GM06990 (cell line): ENCODE measurements around the gene SLC6A2.

Experiments
- DNase-seq: peaks from one replicate; pipeline ENCODE4 v3.0.0-alpha.2; 2011; ENCODE audit not compliant: insufficient read length; ENCODE audit errors: extremely low read depth
- H3K27me3 ChIP-seq: replicated peaks from 2 replicates; pipeline ENCODE4 v1.6.0; 2011; ENCODE audit warnings: low read length; ENCODE audit not compliant: control insufficient read depth, insufficient read depth
- H3K36me3 ChIP-seq: 2 replicates; pipeline ENCODE4 v1.5.1; 2011; ENCODE audit warnings: low read length; ENCODE audit not compliant: control insufficient read depth, insufficient read depth
- H3K4me3 ChIP-seq: replicated peaks from 2 replicates; pipeline ENCODE4 v1.5.1; 2011; ENCODE audit warnings: low read depth, mild to moderate bottlenecking, control low read depth, low read length
- CTCF ChIP-seq: IDR thresholded peaks from 2 replicates; pipeline ENCODE4 v1.5.1; 2011; ENCODE audit warnings: low read length, control low read depth, mild to moderate bottlenecking, inconsistent platforms; ENCODE audit not compliant: insufficient read depth, poor library complexity, severe bottlenecking

The SLC6A2 gene

GRCh38 chr16:55641430-55642056 lies 14.2 kb upstream of the SLC6A2 start:
- no peak for DNase-seq
- Histone ChIP-seq H3K36me3 (no peaks in the 10 kb centered on the region), H3K4me3 (no peak overlapping the region), H3K27me3 (no peaks in the 10 kb centered on the region)
- no peak for TF ChIP-seq CTCF

GRCh38 chr16:55642611-55643010 lies 13.2 kb upstream of the SLC6A2 start:
- Histone ChIP-seq H3K4me3 (no peak overlapping the region), H3K36me3 (no peaks in the 10 kb centered on the region), H3K27me3 (no peaks in the 10 kb centered on the region)
- DNase-seq: no peak
- TF ChIP-seq CTCF: no peak

- TF ChIP-seq CTCF: no peak
- no peaks in the 10 kb centered on the region for H3K36me3 ChIP-seq
- DNase-seq: no peak
- no peak overlapping the region for H3K4me3 ChIP-seq
- H3K27me3 ChIP-seq: no peaks in the 10 kb centered on the region
Observed at GRCh38 chr16:55643161-55643970, 12.4 kb upstream of the SLC6A2 start.

GRCh38 chr16:55645986-55646385 lies 9.8 kb upstream of the SLC6A2 start:
- no peak for DNase-seq
- no peaks in the 10 kb centered on the region for H3K36me3 ChIP-seq
- TF ChIP-seq CTCF: no peak
- H3K27me3 ChIP-seq: no peaks in the 10 kb centered on the region
- H3K4me3 ChIP-seq: no peak overlapping the region

GRCh38 chr16:55647343-55647742 lies 8.4 kb upstream of the SLC6A2 start:
- Histone ChIP-seq H3K27me3 (no peaks in the 10 kb centered on the region), H3K4me3 (no peak overlapping the region), H3K36me3 (no peaks in the 10 kb centered on the region)
- no peak for DNase-seq
- TF ChIP-seq CTCF: no peak
